Uterus (tissue), 4 donors: ENCODE measurements around the gene KRIT1. TPM values are rescaled to one million over a fixed set of nuclear protein-coding genes. Genes with fewer than 3 reads are reported as not detected.

Experiments
- DNase-seq, 2 donors: peaks; one replicate each; pipeline ENCODE4 v3.0.0-alpha.2; 2019 to 2020
- H3K27ac ChIP-seq, 2 donors: fragments of 200-600 bp; sonication (generic); 1 replicate in 1 of 2; 2 replicates in 1 of 2; pipeline ENCODE4 v1.5.1; 2016 to 2018
- H3K27me3 ChIP-seq, 2 donors: fragments of 200-600 bp; sonication (generic); one replicate each; pipeline ENCODE4 v1.5.1; 2018 to 2019; ENCODE audit warnings: control low read depth in 1 of 2
- H3K36me3 ChIP-seq, 2 donors: fragments of 200-600 bp; sonication (generic); one replicate each; pipeline ENCODE4 v1.5.1; 2019; ENCODE audit warnings: control low read depth in 1 of 2
- H3K4me1 ChIP-seq, 2 donors: fragments of 200-600 bp; sonication (generic); one replicate each; pipeline ENCODE4 v1.5.1; 2018 to 2019; ENCODE audit warnings: control low read depth in 1 of 2
- H3K4me3 ChIP-seq, 2 donors: fragments of 200-600 bp; sonication (generic); 1 replicate in 1 of 2; 2 replicates in 1 of 2; pipeline ENCODE4 v1.5.1; 2018 to 2019; ENCODE audit warnings: mild to moderate bottlenecking in 1 of 2
- H3K9me3 ChIP-seq, 2 donors: fragments of 200-600 bp; sonication (generic); one replicate each; pipeline ENCODE4 v1.5.1; 2019; ENCODE audit warnings: control low read depth in 1 of 2
- CTCF ChIP-seq, 4 experiments: fragments of 200-600 bp in 2 of 4; fragments of 450-650 bp in 2 of 4; sonication (generic) in 2 of 4; IDR thresholded peaks; one replicate each; pipeline ENCODE4 v1.5.1; 2016 to 2019; ENCODE audit warnings: antibody characterized with exemption in 4 of 4, mild to moderate bottlenecking in 2 of 4, moderate library complexity in 1 of 4
- POLR2A ChIP-seq, 2 donors: fragments of 450-650 bp; IDR thresholded peaks; one replicate each; pipeline ENCODE4 v1.6.1; 2016; ENCODE audit warnings: antibody characterized with exemption in 2 of 2, mild to moderate bottlenecking in 1 of 2, moderate library complexity in 1 of 2
- intact Hi-C: fragments of 100-400 bp; cut with DNase I; formaldehyde crosslinking; loops from one replicate; pipeline ENCODE4 v1.15.1; 2023; ENCODE audit warnings: low total_unique reads
- total RNA-seq, 4 donors: library from RNA; depleted of rRNA in 3 of 4; stranded (reverse); fragments of >200 nt in 3 of 4; gene quantifications; one replicate each; pipeline versions ENCODE4 v1.1.0 to v1.2.4, GENCODE V29; 2014 to 2023
- donor health status: DM: yes; HTN: yes; CAD: no.

Gene KRIT1
- total RNA-seq, 4 donors from 2014 or later, result 63.3 to 161 (median 101) TPM

GRCh38 chr7:92228100-92228499, 17.6 kb downstream of the KRIT1 start:
- TF ChIP-seq CTCF (IDR thresholded peaks at IDR 0.05) (no peak), POLR2A (IDR thresholded peaks at IDR 0.05) (no peak)
- DNase-seq, result no peak
- Histone ChIP-seq H3K27me3 (no peaks in the 10 kb centered on the region), H3K4me1 (no peaks in the 10 kb centered on the region), H3K4me3 (no peak overlapping the region), H3K36me3 (no peaks in the 10 kb centered on the region), H3K27ac (no peak overlapping the region), H3K9me3 (no peaks in the 10 kb centered on the region)
- intact Hi-C loops, result no loop called here

GRCh38 chr7:92226981-92227380, 18.7 kb downstream of the KRIT1 start:
- H3K4me3 ChIP-seq, result no peak overlapping the region
- intact Hi-C loops, result no loop called here
- no peak overlapping the region for H3K27ac ChIP-seq
- DNase-seq, result no peak
- no peaks in the 10 kb centered on the region for H3K36me3 ChIP-seq
- TF ChIP-seq POLR2A (IDR thresholded peaks at IDR 0.05), result no peak
- H3K4me1 ChIP-seq, result no peaks in the 10 kb centered on the region
- no peaks in the 10 kb centered on the region for H3K27me3 ChIP-seq
- H3K9me3 ChIP-seq, result no peaks in the 10 kb centered on the region

GRCh38 chr7:92221766-92222165, 23.9 kb downstream of the KRIT1 start:
- TF ChIP-seq POLR2A (IDR thresholded peaks at IDR 0.05) (no peak), CTCF (IDR thresholded peaks at IDR 0.05) (no peak)
- H3K27ac ChIP-seq, result no peak overlapping the region
- H3K36me3 ChIP-seq, result no peaks in the 10 kb centered on the region
- H3K4me3 ChIP-seq, result no peak overlapping the region
- no peak for DNase-seq
- intact Hi-C loops, result no loop called here
- no peaks in the 10 kb centered on the region for H3K9me3 ChIP-seq
- no peaks in the 10 kb centered on the region for H3K4me1 ChIP-seq
- no peaks in the 10 kb centered on the region for H3K27me3 ChIP-seq

- no peaks in the 10 kb centered on the region for H3K27me3 ChIP-seq
- no peaks in the 10 kb centered on the region for H3K36me3 ChIP-seq
- peaks cover 0 to 8% of the 10 kb centered on the region in 2 donors for H3K9me3 ChIP-seq
- H3K4me3 ChIP-seq, result no peak overlapping the region
- no peak overlapping the region for H3K27ac ChIP-seq
- no peak for DNase-seq
- intact Hi-C loops, result no loop called here
- TF ChIP-seq POLR2A (IDR thresholded peaks at IDR 0.05) (no peak), CTCF (IDR thresholded peaks at IDR 0.05) (no peak)
- H3K4me1 ChIP-seq, result no peaks in the 10 kb centered on the region
These were observed 39.0 kb downstream of the KRIT1 start for GRCh38 chr7:92206672-92207071.

GRCh38 chr7:92205987-92206386, 39.7 kb downstream of the KRIT1 start:
- no peak overlapping the region for H3K27ac ChIP-seq
- intact Hi-C loops, result no loop called here
- no peaks in the 10 kb centered on the region for H3K4me1 ChIP-seq
- H3K27me3 ChIP-seq, result no peaks in the 10 kb centered on the region
- no peaks in the 10 kb centered on the region for H3K36me3 ChIP-seq
- no peak for DNase-seq
- no peak overlapping the region for H3K4me3 ChIP-seq
- peaks cover 0 to 8% of the 10 kb centered on the region in 2 donors for H3K9me3 ChIP-seq
- TF ChIP-seq POLR2A (IDR thresholded peaks at IDR 0.05) (no peak), CTCF (IDR thresholded peaks at IDR 0.05) (no peak)

- Histone ChIP-seq H3K36me3 (no peaks in the 10 kb centered on the region), H3K27me3 (no peaks in the 10 kb centered on the region), H3K4me3 (no peak overlapping the region), H3K4me1 (no peaks in the 10 kb centered on the region), H3K9me3 (no peaks in the 10 kb centered on the region), H3K27ac (no peak overlapping the region)
- TF ChIP-seq CTCF (IDR thresholded peaks at IDR 0.05) (no peak), POLR2A (IDR thresholded peaks at IDR 0.05) (no peak)
- intact Hi-C loops, result no loop called here
- no peak for DNase-seq
These were observed 44.9 kb downstream of the KRIT1 start for GRCh38 chr7:92200791-92201190.
